GM13976 (cell line): ENCODE results near the gene DCBLD1.
A peak's percentile ranks its signal among the peaks of the same experiment; 100 is the strongest.

Experiments
- DNase-seq: peaks from one replicate; pipeline ENCODE4 v3.0.0; 2012; ENCODE audit warnings: low spot score
- CTCF ChIP-seq: IDR thresholded peaks from 2 replicates; pipeline ENCODE4 v1.5.1; 2012; ENCODE audit warnings: borderline replicate concordance, mild to moderate bottlenecking; ENCODE audit not compliant: insufficient read depth; ENCODE audit errors: extremely low read depth, missing control alignments, control extremely low read depth
- in situ Hi-C: fragments of 300-500 bp; cut with MboI; formaldehyde crosslinking; loops from one replicate; pipeline ENCODE4 v1.12.0; 2022; ENCODE audit warnings: low sequenced_read_pairs, mixed read lengths, inconsistent platforms; ENCODE audit not compliant: unreplicated experiment

DCBLD1 gene

DNA sequence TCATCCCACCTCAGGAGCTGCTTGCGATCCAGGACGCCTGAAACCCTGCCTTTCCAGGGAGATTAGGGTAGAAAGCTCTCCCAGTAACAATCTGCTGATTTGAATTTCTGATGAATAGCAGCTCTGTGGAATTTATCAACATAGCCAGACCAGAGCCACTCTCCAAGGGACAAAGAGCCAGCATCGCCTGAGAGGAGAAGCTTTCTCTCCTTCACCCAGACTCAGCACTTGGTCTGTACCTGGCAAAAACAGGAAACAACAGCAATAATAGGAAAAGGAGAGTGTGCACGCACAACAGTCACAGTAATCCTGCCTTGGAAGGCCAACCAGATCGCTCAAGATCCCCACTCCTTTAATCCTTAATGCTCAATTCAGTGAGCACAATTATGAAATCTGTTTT, 34.5 kb upstream of the DCBLD1 start:
- in situ Hi-C loops: loop anchor here (10.0 kb wide), 1 partner anchor 107 kb away; no protein-coding TSS in a partner anchor
- TF ChIP-seq CTCF: no peak
- no peak for DNase-seq

GRCh38 chr6:117448732-117449485, 33.6 kb upstream of the DCBLD1 start:
- no peak for DNase-seq
- in situ Hi-C loops: loop anchor here (10.0 kb wide), 1 partner anchor 106 kb away; no protein-coding TSS in a partner anchor
- TF ChIP-seq CTCF: no peak

DNA sequence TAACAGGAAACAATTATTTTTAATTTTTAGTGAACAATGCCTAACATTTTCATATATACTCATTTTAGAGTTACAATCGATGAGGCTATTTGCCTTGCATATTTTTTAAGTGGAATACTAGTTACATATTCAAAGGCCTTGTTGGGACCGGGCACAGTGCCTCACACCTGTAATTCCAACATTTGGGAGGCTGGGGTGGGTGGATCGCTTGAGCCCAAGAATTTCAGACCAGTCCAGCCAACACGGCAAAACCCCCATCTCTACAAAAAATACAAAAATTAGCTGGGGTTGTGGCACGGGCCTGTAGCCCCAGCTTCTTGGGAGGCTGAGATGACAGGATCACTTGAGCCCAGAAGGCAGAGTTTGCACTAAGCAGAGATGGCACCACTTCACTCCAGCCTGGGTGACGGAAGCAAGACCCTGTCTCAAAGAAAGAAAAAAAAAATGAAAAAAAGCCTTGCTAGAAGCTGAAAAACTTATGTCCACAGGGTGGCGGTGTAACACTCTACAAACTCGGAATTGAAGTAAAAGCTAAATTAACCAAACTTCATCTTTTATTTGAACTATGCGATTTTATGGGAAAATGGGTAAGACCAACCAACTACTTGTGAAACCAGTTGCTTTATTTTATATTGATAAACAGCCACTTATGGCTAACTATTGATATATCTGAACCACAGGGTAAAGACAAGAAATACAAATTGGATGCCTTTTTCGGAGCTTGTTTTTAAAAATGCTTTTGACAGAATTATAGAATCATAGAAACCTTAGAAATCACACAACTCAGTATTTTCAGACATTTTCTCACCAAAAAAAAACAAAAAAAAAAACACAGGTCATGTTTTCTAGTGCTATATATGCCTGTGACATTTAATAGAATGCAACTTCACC, 32.7 kb upstream of the DCBLD1 start:
- peak; percentile 64 for TF ChIP-seq CTCF
- in situ Hi-C loops: loop anchor here (10.0 kb wide), 2 partner anchors 105 to 385 kb away; no protein-coding TSS in a partner anchor
- DNase-seq: peak; percentile 35

DNA sequence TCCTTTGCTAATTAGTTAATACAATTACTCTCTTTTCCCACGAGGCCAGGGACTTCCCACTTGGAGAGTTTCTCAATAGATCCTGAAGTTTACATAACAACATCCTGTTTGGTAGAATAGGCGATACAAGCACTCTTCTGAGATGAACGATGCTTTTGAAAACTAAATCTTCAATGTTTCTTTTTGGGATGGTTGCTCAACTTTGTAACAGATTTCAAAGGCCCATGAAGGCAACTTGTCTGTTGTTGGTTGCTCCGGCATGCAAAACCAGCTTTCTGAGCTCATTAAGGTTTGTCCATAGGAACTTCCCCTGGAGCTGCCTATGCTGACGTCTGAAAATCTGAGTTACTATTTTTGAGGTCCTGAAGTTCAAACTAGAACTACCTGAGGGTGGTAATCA, 30.8 kb upstream of the DCBLD1 start:
- no peak for TF ChIP-seq CTCF
- no peak for DNase-seq
- in situ Hi-C loops: loop anchor here (10.0 kb wide), 1 partner anchor 383 kb away; no protein-coding TSS in a partner anchor

DNA sequence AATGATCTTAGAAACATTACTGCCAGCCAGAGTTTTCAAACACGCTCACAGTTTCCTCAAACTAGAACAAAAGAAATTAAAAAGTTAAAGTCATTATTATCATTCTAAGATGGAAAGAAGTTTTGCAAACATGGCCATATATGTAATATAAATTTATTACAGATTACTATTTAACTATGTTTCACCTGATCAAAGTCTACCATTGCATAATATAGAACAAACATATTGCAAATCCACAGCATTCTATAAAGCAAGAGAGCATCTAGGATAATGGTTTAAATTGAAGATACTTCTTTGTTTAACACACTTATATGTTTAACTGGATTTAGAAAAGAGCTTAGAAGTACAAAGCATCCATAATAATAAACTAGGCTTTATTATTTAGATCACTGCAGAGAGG, 26.2 kb upstream of the DCBLD1 start:
- no peak for TF ChIP-seq CTCF

GRCh38 chr6:117456998-117457397, 25.5 kb upstream of the DCBLD1 start:
- in situ Hi-C loops: loop anchor here (10.0 kb wide), 1 partner anchor 378 kb away; no protein-coding TSS in a partner anchor
- DNase-seq: no peak
- TF ChIP-seq CTCF: no peak

More for the DNA sequence above, 26.2 kb upstream of the DCBLD1 start:
- in situ Hi-C loops: loop anchor here (10.0 kb wide), 1 partner anchor 379 kb away; no protein-coding TSS in a partner anchor
- DNase-seq: no peak
